Osteocyte (in vitro differentiated cells): ENCODE measurements around the gene SSBP3. TPM values are rescaled to one million over a fixed set of nuclear protein-coding genes. Genes with fewer than 3 reads are reported as not detected.
A peak's percentile ranks its signal among the peaks of the same experiment; 100 is the strongest.

Source experiments
- DNase-seq: peaks from one replicate; pipeline ENCODE4 v3.0.0; 2021; ENCODE audit warnings: mixed read lengths; ENCODE audit not compliant: unreplicated experiment; ENCODE audit errors: extremely low spot score
- H3K27ac Mint-ChIP-seq: one replicate; pipeline ENCODE4 v1.8.0; 2021; ENCODE audit warnings: mild to moderate bottlenecking, mixed read lengths; ENCODE audit not compliant: unreplicated experiment
- H3K27me3 Mint-ChIP-seq: one replicate; pipeline ENCODE4 v1.8.0; 2021; ENCODE audit warnings: mixed read lengths; ENCODE audit not compliant: unreplicated experiment
- H3K36me3 Mint-ChIP-seq: one replicate; pipeline ENCODE4 v1.8.0; 2021; ENCODE audit warnings: mixed read lengths; ENCODE audit not compliant: unreplicated experiment
- H3K4me1 Mint-ChIP-seq: one replicate; pipeline ENCODE4 v1.8.0; 2021; ENCODE audit warnings: mixed read lengths; ENCODE audit not compliant: unreplicated experiment
- H3K4me3 Mint-ChIP-seq: one replicate; pipeline ENCODE4 v1.8.0; 2021; ENCODE audit warnings: mild to moderate bottlenecking, moderate library complexity, mixed read lengths; ENCODE audit not compliant: unreplicated experiment
- H3K9me3 Mint-ChIP-seq: one replicate; pipeline ENCODE4 v1.8.0; 2021; ENCODE audit warnings: mixed read lengths; ENCODE audit not compliant: unreplicated experiment
- total RNA-seq: library from RNA; stranded (reverse); gene quantifications from 2 replicates; pipeline ENCODE4 v1.2.1, GENCODE V29; 2021
- TF ChIP-seq, protein P1 (sequence below): fragments of 200-600 bp; sonication (generic); IDR thresholded peaks from 2 replicates; pipeline ENCODE4 v1.5.0; 2021; ENCODE audit warnings: antibody characterized with exemption, mild to moderate bottlenecking, moderate library complexity

SSBP3 gene
- total RNA-seq, 1 donor from 2014 or later: 56.4 TPM

DNA sequence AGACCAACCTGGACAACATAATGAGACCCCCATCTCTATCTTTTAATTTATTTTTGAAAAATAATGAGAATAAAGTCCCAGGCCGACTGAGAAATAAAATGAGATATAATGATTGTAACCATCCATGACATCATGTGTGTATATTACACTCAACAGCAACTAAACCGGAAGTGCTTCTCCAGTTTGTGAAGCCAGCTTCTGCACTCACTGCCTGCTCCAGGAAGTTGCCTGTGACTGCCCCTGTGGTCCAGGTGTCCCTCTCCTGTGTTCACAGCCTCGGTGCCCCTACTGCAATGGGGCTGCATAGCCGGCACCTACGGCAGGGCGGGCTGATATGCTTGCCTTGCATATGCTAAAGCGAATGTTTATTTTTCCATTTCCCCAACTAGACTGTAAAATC, 68.3 kb downstream of the SSBP3 start:
- Mint-ChIP-seq H3K9me3 (no peaks in the 10 kb centered on the region), H3K4me3 (no peak overlapping the region), H3K36me3 (peaks cover 7% of the 10 kb centered on the region), H3K4me1 (peaks cover 24% of the 10 kb centered on the region), H3K27me3 (no peaks in the 10 kb centered on the region), H3K27ac (no peak overlapping the region)
- no peak for DNase-seq
- TF ChIP-seq, protein P1, sequence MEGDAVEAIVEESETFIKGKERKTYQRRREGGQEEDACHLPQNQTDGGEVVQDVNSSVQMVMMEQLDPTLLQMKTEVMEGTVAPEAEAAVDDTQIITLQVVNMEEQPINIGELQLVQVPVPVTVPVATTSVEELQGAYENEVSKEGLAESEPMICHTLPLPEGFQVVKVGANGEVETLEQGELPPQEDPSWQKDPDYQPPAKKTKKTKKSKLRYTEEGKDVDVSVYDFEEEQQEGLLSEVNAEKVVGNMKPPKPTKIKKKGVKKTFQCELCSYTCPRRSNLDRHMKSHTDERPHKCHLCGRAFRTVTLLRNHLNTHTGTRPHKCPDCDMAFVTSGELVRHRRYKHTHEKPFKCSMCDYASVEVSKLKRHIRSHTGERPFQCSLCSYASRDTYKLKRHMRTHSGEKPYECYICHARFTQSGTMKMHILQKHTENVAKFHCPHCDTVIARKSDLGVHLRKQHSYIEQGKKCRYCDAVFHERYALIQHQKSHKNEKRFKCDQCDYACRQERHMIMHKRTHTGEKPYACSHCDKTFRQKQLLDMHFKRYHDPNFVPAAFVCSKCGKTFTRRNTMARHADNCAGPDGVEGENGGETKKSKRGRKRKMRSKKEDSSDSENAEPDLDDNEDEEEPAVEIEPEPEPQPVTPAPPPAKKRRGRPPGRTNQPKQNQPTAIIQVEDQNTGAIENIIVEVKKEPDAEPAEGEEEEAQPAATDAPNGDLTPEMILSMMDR: no peak

DNA sequence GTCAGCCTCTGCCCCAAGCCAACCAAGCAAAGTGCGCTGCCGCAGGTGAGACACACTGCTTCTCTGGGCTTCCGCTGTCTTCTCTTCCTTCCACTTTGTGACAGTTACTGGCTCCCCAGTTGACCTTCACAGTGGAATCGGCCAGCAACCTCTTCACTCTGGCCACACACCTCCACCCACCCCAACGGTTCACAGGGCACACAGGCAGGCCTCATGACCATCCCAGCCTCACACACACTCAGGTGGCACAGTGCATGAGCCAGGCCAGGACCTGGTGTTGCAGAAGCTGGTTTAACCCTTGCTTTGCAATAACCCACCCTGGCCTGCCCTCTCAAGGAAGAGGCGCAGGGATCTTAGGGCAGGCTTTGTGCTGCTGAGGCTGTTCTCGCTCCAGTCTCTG, 69.2 kb downstream of the SSBP3 start:
- no peak for DNase-seq
- TF ChIP-seq, protein P1: no peak
- peaks cover 24% of the 10 kb centered on the region for H3K4me1 Mint-ChIP-seq
- no peak overlapping the region for H3K4me3 Mint-ChIP-seq
- H3K9me3 Mint-ChIP-seq: no peaks in the 10 kb centered on the region
- peaks cover 7% of the 10 kb centered on the region for H3K36me3 Mint-ChIP-seq
- no peak overlapping the region for H3K27ac Mint-ChIP-seq
- no peaks in the 10 kb centered on the region for H3K27me3 Mint-ChIP-seq

DNA sequence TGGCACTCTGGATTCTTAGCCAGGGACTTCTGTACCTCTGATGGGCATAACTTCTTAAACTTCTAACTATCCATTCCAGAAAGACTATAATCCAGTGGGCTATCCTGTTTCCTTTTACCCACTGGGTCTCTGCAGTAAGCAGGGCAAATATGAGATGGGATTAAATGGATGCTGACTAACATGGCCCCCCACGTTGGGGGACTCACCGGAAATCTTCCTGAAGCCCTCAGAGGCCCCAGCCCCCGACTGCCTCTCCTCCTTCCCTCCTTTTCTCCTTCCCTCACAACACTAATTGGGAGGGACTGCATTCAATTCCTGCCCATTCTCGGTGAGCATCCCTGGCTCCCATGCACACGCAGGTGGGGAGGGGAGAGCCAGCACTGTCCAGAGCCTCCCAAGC, 70.1 kb downstream of the SSBP3 start:
- H3K36me3 Mint-ChIP-seq: no peaks in the 10 kb centered on the region
- DNase-seq: no peak
- TF ChIP-seq, protein P1: no peak
- peaks cover 29% of the 10 kb centered on the region for H3K4me1 Mint-ChIP-seq
- H3K9me3 Mint-ChIP-seq: no peaks in the 10 kb centered on the region
- H3K27ac Mint-ChIP-seq: peak overlapping the region; percentile 86
- no peak overlapping the region for H3K4me3 Mint-ChIP-seq
- H3K27me3 Mint-ChIP-seq: no peaks in the 10 kb centered on the region

DNA sequence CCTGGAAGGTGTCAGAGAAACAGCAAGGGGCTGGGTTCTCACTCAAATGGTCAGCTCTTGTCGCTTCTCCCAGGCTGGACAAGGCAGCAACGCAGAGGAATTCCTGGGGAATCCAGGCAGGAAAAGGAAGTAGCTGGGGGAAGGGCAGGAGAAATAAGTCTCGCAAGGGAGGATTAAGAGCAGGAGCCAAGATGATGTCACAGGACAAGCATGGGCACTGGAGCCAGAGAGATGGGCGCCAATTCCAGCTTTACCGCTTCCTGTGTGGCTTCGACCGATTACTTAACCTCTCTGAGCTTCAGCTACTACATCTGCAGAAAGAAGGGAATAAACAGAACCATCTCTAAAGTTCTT, 70.5 kb downstream of the SSBP3 start:
- no peak for DNase-seq
- Mint-ChIP-seq H3K4me1 (peaks cover 32% of the 10 kb centered on the region), H3K27ac (peak overlapping the region; percentile 86), H3K4me3 (no peak overlapping the region), H3K36me3 (no peaks in the 10 kb centered on the region), H3K9me3 (no peaks in the 10 kb centered on the region), H3K27me3 (no peaks in the 10 kb centered on the region)
- TF ChIP-seq, protein P1: no peak

DNA sequence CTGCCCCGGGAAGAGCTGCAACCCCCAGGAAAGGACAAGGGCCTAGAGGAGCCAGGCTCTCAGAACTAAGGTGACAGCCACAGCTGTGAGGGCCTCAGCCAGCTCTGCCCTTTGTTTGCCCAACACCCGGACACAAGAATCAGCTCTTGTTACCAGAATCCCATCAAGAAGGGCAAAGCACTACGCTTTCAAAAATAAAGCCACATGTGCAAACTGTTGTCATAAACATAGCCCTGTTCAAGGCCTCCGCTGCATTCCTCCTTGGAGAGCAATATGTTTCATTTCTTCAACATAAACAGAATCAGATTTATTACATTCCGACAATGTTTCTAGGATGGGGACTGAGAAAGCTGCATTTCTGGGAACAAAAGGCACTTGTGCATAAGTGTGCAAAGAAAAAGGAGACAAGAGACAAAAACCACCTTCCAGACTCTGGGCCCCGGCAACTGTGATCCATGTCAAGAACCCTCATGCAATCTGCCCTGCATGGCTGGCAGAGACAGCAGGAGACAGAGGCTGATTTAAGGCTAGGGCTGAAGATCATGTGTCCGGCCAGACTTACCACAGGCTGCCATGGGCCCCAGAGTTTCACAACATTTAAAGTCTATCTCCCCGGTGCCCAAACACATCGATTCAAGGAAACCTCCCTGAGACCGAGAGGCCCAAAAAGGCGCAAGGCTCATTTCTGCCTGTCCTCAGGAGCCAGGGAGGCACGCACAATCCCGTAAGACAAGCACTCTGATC, 71.0 kb downstream of the SSBP3 start:
- Mint-ChIP-seq H3K9me3 (no peaks in the 10 kb centered on the region), H3K27me3 (no peaks in the 10 kb centered on the region), H3K4me3 (no peak overlapping the region), H3K4me1 (peaks cover 36% of the 10 kb centered on the region), H3K36me3 (no peaks in the 10 kb centered on the region), H3K27ac (peak overlapping the region; percentile 86)
- TF ChIP-seq, protein P1: no peak
- no peak for DNase-seq
